Upper lobe of left lung (tissue), 4 donors: ENCODE results near the gene GPR26.

Source experiments
- CTCF ChIP-seq, 6 experiments: fragments of 450-650 bp in 4 of 6; fragments of 200-600 bp in 2 of 6; sonication (generic) in 2 of 6; IDR thresholded peaks; one replicate each; pipeline ENCODE4 v1.5.1; 2016 to 2019; ENCODE audit warnings: antibody characterized with exemption in 6 of 6
- EP300 ChIP-seq, 4 donors: sonication (generic); formaldehyde crosslinking; IDR thresholded peaks; one replicate each; pipeline ENCODE4 v1.5.1; 2017; ENCODE audit warnings: antibody characterized with exemption in 4 of 4, control low read depth in 2 of 4
- POLR2A ChIP-seq, 4 donors: fragments of 450-650 bp; IDR thresholded peaks; one replicate each; pipeline ENCODE4 v1.5.1; 2016 to 2017; ENCODE audit warnings: antibody characterized with exemption in 4 of 4, mild to moderate bottlenecking in 2 of 4
- POLR2AphosphoS5 ChIP-seq, 2 donors: sonication (generic); formaldehyde crosslinking; IDR thresholded peaks; one replicate each; pipeline ENCODE4 v1.5.1; 2017; ENCODE audit warnings: antibody characterized with exemption in 2 of 2

- TF ChIP-seq EP300 (IDR thresholded peaks at IDR 0.05) (no peak), CTCF (IDR thresholded peaks at IDR 0.05) (no peak), POLR2AphosphoS5 (IDR thresholded peaks at IDR 0.05) (no peak), POLR2A (IDR thresholded peaks at IDR 0.05) (no peak)
Observed at GRCh38 chr10:123743441-123744223, 77.5 kb downstream of the GPR26 start.
